ENCODE measurements around the gene IGFBP3. TPM values are rescaled to one million over a fixed set of nuclear protein-coding genes. Genes with fewer than 3 reads are reported as not detected.
A peak's percentile ranks its signal among the peaks of the same experiment; 100 is the strongest.

The IGFBP3 gene
- 100 to 1,000 TPM in 1 of 2 donors, 10 to 100 TPM in 1; 87.0 to 214 TPM for total RNA-seq
- polyA plus RNA-seq: 100 to 1,000 TPM; 151 to 244 TPM

- Histone ChIP-seq H3K27me3 (ENCODE audit: control insufficient read depth in 4 of 4, insufficient read depth in 4 of 4, low read length in 3 of 4) (peaks cover 0 to 11% (median 1%) of the 10 kb centered on the region in 4 donors), H3K4me1 (ENCODE audit: control insufficient read depth in 4 of 4, insufficient read depth in 4 of 4, low read length in 3 of 4) (peaks cover 4 to 38% (median 28%) of the 10 kb centered on the region in 4 donors), H3K36me3 (ENCODE audit: control insufficient read depth in 4 of 4, insufficient read depth in 3 of 4, low read depth in 1 of 4, low read length in 3 of 4) (peaks cover 0 to 4% (median 0%) of the 10 kb centered on the region in 4 donors), H3K4me3 (ENCODE audit: low read depth in 1 of 3, low read length in 3 of 3) (peak within 1 kb of the TSS; percentile 42 to 61 (median 52)), H3K9ac (ENCODE audit: low read depth in 1 of 2, low read length in 2 of 2) (peak within 1 kb of the TSS in 1 of 2 donors; percentile 65), H3K27ac (ENCODE audit: low read depth in 1 of 2, low read length in 2 of 2) (peak within 1 kb of the TSS; percentile 46 to 68), H3K9me3 (ENCODE audit: control insufficient read depth in 4 of 4, low read length in 3 of 4) (no peaks in the 10 kb centered on the region)
- no peak for TF ChIP-seq EGR1 (IDR thresholded peaks at IDR 0.05; ENCODE audit: low read depth in 2 of 2)
- WGBS: 2% methylated on average over 111 of the region's 111 CpGs
- DNase-seq (ENCODE audit: low spot score): no peak
These were observed at the start of gene IGFBP3 for GRCh38 chr7:45920502-45921380. Gene IGFBP3, minus strand, starts transcription at chr7:45921272. Its CDS starts 132 bp downstream, at chr7:45921140.

- Histone ChIP-seq H3K4me3 (ENCODE audit: low read depth in 1 of 3, low read length in 3 of 3) (no peak overlapping the region), H3K27me3 (ENCODE audit: control insufficient read depth in 4 of 4, insufficient read depth in 4 of 4, low read length in 3 of 4) (no peaks in the 10 kb centered on the region), H3K4me1 (ENCODE audit: control insufficient read depth in 4 of 4, insufficient read depth in 4 of 4, low read length in 3 of 4) (no peaks in the 10 kb centered on the region), H3K9ac (ENCODE audit: low read depth in 1 of 2, low read length in 2 of 2) (no peak overlapping the region), H3K27ac (ENCODE audit: low read depth in 1 of 2, low read length in 2 of 2) (no peak overlapping the region), H3K9me3 (ENCODE audit: control insufficient read depth in 4 of 4, low read length in 3 of 4) (no peaks in the 10 kb centered on the region), H3K36me3 (ENCODE audit: control insufficient read depth in 4 of 4, insufficient read depth in 3 of 4, low read depth in 1 of 4, low read length in 3 of 4) (no peaks in the 10 kb centered on the region)
- 88% methylated on average over 2 of the region's 2 CpGs for WGBS
- no peak for TF ChIP-seq TAF1 (conservative IDR thresholded peaks at IDR 0.05)
- no peak for TF ChIP-seq HNF4A (conservative IDR thresholded peaks at IDR 0.05)
- peak; percentile 3 for DNase-seq (ENCODE audit: low spot score)
These were observed 49.4 kb upstream of the IGFBP3 start for GRCh38 chr7:45970454-45970853.

GRCh38 chr7:45969940-45970339, 48.9 kb upstream of the IGFBP3 start:
- DNase-seq (ENCODE audit: low spot score): peak; percentile 9
- Histone ChIP-seq H3K27me3 (ENCODE audit: control insufficient read depth in 4 of 4, insufficient read depth in 4 of 4, low read length in 3 of 4) (no peaks in the 10 kb centered on the region), H3K27ac (ENCODE audit: low read depth in 1 of 2, low read length in 2 of 2) (no peak overlapping the region), H3K4me3 (ENCODE audit: low read depth in 1 of 3, low read length in 3 of 3) (no peak overlapping the region), H3K9ac (ENCODE audit: low read depth in 1 of 2, low read length in 2 of 2) (no peak overlapping the region), H3K9me3 (ENCODE audit: control insufficient read depth in 4 of 4, low read length in 3 of 4) (no peaks in the 10 kb centered on the region), H3K4me1 (ENCODE audit: control insufficient read depth in 4 of 4, insufficient read depth in 4 of 4, low read length in 3 of 4) (no peaks in the 10 kb centered on the region), H3K36me3 (ENCODE audit: control insufficient read depth in 4 of 4, insufficient read depth in 3 of 4, low read depth in 1 of 4, low read length in 3 of 4) (no peaks in the 10 kb centered on the region)
- 84% methylated on average over 5 of the region's 5 CpGs for WGBS
- TF ChIP-seq HNF4G (IDR thresholded peaks at IDR 0.05) (no peak), ZBTB33 (IDR thresholded peaks at IDR 0.05) (no peak), FOXA2 (IDR thresholded peaks at IDR 0.05) (no peak), REST (IDR thresholded peaks at IDR 0.05) (no peak), MAX (IDR thresholded peaks at IDR 0.05) (no peak), YY1 (IDR thresholded peaks at IDR 0.05) (no peak), SP1 (IDR thresholded peaks at IDR 0.05) (no peak), RAD21 (IDR thresholded peaks at IDR 0.05) (no peak), FOXA1 (IDR thresholded peaks at IDR 0.05) (no peak), ATF3 (IDR thresholded peaks at IDR 0.05) (no peak), GABPA (IDR thresholded peaks at IDR 0.05 in 1 of 2, conservative IDR thresholded peaks at IDR 0.05 in 1 of 2) (no peak), HNF4A (conservative IDR thresholded peaks at IDR 0.05) (no peak), EGR1 (IDR thresholded peaks at IDR 0.05; ENCODE audit: low read depth in 2 of 2) (no peak), TAF1 (conservative IDR thresholded peaks at IDR 0.05) (no peak), CTCF (IDR thresholded peaks at IDR 0.05; ENCODE audit: low read depth, low read length, missing input control) (no peak)

All from liver (tissue), 9 donors.